GM10248 (cell line): ENCODE measurements around the gene KIF15.
"Not testable (repeated sequence)": the region's sequence is repeated elsewhere in the genome, so short reads cannot be mapped to it uniquely, and the experiment has no call there.

Experiments used
- CTCF ChIA-PET: fragments of 300-600 bp; sonication (Branson Sonifier 250); formaldehyde crosslinking; extraction: SDS; loops from one replicate; lab custom pipeline; 2021; ENCODE audit warnings: antibody characterized with exemption; lab: Yijun Ruan, JAX
- POLR2A ChIA-PET: fragments of 350-650 bp; sonication (Branson Sonifier 250); formaldehyde crosslinking; extraction: SDS; loops from one replicate; lab custom pipeline; 2020; ENCODE audit warnings: antibody characterized with exemption; lab: Yijun Ruan, JAX
- DNase-seq: peaks from one replicate; pipeline ENCODE4 v3.0.0; 2012; ENCODE audit errors: extremely low spot score
- TF ChIP-seq, protein P1 (sequence below): IDR thresholded peaks from 2 replicates; pipeline ENCODE4 v1.5.1; 2012; ENCODE audit warnings: mild to moderate bottlenecking, low read depth; ENCODE audit errors: extremely low read depth, missing control alignments, control extremely low read depth

KIF15 gene

DNA sequence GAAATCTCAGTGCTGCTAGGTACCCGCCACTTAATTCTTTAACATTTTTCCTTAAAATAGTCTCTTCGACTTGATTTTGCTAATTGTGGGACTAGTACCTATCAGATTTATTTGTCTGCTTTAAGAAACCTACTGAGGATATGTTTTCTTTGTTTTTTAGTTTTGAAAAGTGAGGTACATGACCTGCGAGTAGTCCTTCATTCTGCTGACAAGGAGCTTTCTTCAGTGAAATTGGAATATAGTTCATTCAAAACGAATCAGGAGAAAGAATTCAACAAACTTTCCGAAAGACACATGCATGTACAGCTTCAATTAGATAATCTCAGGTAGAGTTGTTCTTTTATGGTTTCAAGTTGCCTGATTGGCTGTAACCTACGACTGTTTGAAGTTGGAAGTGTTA, 53.2 kb downstream of the KIF15 start:
- POLR2A ChIA-PET: no interaction called here
- CTCF ChIA-PET: interaction anchor here (1.2 to 1.9 kb wide), 2 partner anchors 11 to 13 kb away, joined by 3 to 10 read pairs; no protein-coding TSS in a partner anchor

DNA sequence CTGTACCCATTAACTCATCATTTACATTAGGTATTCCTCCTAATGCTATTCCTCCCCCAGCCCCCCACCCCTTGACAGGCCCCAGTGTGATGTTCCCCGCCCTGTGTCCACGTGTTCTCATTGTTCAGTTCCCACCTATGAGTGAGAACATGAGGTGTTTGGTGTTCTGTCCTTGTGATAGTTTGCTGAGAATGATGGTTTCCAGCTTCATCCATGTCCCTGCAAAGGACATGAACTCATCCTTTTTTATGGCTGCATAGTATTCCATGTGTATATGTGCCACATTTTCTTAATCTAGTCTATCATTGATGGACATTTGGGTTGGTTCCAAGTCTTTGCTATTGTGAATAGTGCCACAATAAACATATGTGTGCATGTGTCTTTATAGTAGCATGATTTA, 54.7 kb downstream of the KIF15 start:
- DNase-seq, POLR2A ChIA-PET: not testable (repeated sequence)
- CTCF ChIA-PET: interaction anchor here (1.9 kb wide), 1 partner anchor 9 kb away, joined by 10 read pairs; no protein-coding TSS in a partner anchor

More for the DNA sequence above, 53.2 kb downstream of the KIF15 start:
- TF ChIP-seq, protein P1, sequence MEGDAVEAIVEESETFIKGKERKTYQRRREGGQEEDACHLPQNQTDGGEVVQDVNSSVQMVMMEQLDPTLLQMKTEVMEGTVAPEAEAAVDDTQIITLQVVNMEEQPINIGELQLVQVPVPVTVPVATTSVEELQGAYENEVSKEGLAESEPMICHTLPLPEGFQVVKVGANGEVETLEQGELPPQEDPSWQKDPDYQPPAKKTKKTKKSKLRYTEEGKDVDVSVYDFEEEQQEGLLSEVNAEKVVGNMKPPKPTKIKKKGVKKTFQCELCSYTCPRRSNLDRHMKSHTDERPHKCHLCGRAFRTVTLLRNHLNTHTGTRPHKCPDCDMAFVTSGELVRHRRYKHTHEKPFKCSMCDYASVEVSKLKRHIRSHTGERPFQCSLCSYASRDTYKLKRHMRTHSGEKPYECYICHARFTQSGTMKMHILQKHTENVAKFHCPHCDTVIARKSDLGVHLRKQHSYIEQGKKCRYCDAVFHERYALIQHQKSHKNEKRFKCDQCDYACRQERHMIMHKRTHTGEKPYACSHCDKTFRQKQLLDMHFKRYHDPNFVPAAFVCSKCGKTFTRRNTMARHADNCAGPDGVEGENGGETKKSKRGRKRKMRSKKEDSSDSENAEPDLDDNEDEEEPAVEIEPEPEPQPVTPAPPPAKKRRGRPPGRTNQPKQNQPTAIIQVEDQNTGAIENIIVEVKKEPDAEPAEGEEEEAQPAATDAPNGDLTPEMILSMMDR: no peak
- no peak for DNase-seq

GRCh38 chr3:44821206-44821605, 59.6 kb downstream of the KIF15 start:
- CTCF ChIA-PET, DNase-seq, POLR2A ChIA-PET: not testable (repeated sequence)

DNA sequence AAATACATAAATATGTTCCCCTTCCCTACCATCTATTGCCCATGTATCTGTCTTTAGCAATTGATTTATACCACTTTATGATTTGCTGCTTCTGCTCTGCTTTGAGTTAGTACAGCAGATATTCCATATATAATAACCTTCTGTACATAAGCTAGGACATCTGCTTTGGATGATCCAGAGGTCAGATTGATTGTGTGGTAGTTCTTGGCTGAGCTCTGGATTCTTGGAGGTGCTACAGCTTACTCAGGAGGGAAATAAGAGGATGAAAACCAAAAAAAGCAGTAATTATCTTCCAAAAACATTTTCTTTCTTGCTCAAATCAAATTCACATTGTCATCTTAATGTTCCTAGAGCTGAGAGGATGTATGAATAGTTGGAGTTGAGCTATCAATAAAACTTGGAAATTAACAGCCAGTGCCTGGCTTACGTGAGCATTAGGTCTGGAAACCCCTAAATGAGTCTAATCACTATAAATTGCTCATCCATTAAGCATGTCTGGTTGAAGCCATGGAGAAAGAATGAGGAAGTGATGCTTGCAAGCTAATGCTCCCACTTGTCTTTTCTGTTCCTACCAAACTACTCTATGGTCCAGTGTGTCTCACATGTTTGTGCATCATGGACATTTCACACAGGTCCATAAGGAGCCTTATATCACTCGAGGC, 63.8 kb downstream of the KIF15 start:
- ChIA-PET CTCF (interaction anchor here (1.1 to 2.7 kb wide), 5 partner anchors 9 to 25 kb away, joined by 3 to 10 read pairs (median 5); no protein-coding TSS in a partner anchor), POLR2A (no interaction called here)
- TF ChIP-seq, protein P1: no peak
- peak; percentile 45 for DNase-seq

GRCh38 chr3:44827196-44827595, 65.6 kb downstream of the KIF15 start:
- DNase-seq: no peak
- TF ChIP-seq, protein P1: no peak
- ChIA-PET CTCF (interaction anchor here (1.6 to 2.2 kb wide), 2 partner anchors 13 to 17 kb away, joined by 3 to 4 read pairs; no protein-coding TSS in a partner anchor), POLR2A (no interaction called here)

DNA sequence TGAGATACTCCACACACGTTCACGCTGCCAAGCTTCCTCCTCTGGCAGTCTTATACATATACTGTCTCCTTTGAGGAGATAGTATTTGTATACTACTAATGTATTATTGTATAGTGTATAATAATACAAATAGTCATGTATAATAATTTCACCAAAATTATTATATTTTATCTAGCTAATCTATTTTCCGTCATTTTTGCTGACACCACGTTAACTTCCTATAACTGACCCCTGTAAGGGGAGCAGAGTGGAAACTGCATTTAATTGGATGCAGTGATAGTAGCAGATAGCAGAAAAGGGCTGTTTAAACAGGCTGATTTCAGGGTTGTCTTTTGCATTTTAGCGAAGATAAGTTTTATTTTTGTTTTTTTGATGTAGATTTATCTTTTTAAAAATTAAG, 69.6 kb downstream of the KIF15 start:
- no peak for DNase-seq
- CTCF ChIA-PET: interaction anchor here (1.2 to 1.5 kb wide), 2 partner anchors 13 to 22 kb away, joined by 3 to 4 read pairs; no protein-coding TSS in a partner anchor
- POLR2A ChIA-PET: no interaction called here
- TF ChIP-seq, protein P1: no peak

- POLR2A ChIA-PET: no interaction called here
- TF ChIP-seq, protein P1: no peak
- CTCF ChIA-PET: interaction anchor here (1.0 to 1.2 kb wide), 2 partner anchors 13 to 494 kb away, joined by 3 read pairs; partner anchors contain the start of gene TCAIM
- no peak for DNase-seq
These were observed 70.4 kb downstream of the KIF15 start for GRCh38 chr3:44832032-44832431.
